Peyer's patch (tissue), 4 donors: Measurements from ENCODE around the gene MACROH2A1. TPM values are rescaled to one million over a fixed set of nuclear protein-coding genes. Genes with fewer than 3 reads are reported as not detected.

Experiments used
- DNase-seq, 3 donors: peaks; one replicate each; pipeline ENCODE4 v3.0.0-alpha.2; 2017 to 2019
- H3K27ac ChIP-seq, 4 donors: fragments of 200-600 bp; sonication (generic); one replicate each; pipeline ENCODE4 v1.5.1; 2016 to 2019
- H3K27me3 ChIP-seq, 2 donors: fragments of 200-600 bp; sonication (generic); one replicate each; pipeline ENCODE4 v1.5.1; 2019
- H3K36me3 ChIP-seq, 3 donors: fragments of 200-600 bp; sonication (generic); one replicate each; pipeline ENCODE4 v1.5.1; 2016 to 2019
- H3K4me1 ChIP-seq, 4 donors: fragments of 200-600 bp; sonication (generic); one replicate each; pipeline ENCODE4 v1.5.1; 2016 to 2019
- H3K4me3 ChIP-seq, 4 donors: fragments of 200-600 bp; sonication (generic); 1 replicate in 3 of 4; 2 replicates in 1 of 4; pipeline ENCODE4 v1.5.1; 2016 to 2019; ENCODE audit warnings: mild to moderate bottlenecking in 1 of 4
- H3K9me3 ChIP-seq, 4 donors: fragments of 200-600 bp; sonication (generic); one replicate each; pipeline ENCODE4 v1.5.1; 2016 to 2019; ENCODE audit warnings: mild to moderate bottlenecking in 1 of 4
- POLR2A ChIP-seq, 2 donors: fragments of 450-650 bp; IDR thresholded peaks; one replicate each; pipeline ENCODE4 v1.5.1; 2017; ENCODE audit warnings: antibody characterized with exemption in 2 of 2, mild to moderate bottlenecking in 2 of 2, moderate library complexity in 2 of 2
- total RNA-seq, 4 donors: library from RNA; depleted of rRNA; stranded (reverse); fragments of >200 nt; gene quantifications; one replicate each; pipeline ENCODE4 v1.1.0, GENCODE V29; 2016
- TF ChIP-seq, protein P1 (sequence below), 6 experiments: fragments of 450-650 bp in 4 of 6; fragments of 200-600 bp in 2 of 6; sonication (generic) in 1 of 6; IDR thresholded peaks; one replicate each; pipeline ENCODE4 v1.5.1; 2017 to 2019; ENCODE audit warnings: antibody characterized with exemption in 6 of 6, mild to moderate bottlenecking in 3 of 6, moderate library complexity in 1 of 6

Gene MACROH2A1
- total RNA-seq, 4 donors from 2014 or later, result 407 to 489 (median 431) TPM

DNA sequence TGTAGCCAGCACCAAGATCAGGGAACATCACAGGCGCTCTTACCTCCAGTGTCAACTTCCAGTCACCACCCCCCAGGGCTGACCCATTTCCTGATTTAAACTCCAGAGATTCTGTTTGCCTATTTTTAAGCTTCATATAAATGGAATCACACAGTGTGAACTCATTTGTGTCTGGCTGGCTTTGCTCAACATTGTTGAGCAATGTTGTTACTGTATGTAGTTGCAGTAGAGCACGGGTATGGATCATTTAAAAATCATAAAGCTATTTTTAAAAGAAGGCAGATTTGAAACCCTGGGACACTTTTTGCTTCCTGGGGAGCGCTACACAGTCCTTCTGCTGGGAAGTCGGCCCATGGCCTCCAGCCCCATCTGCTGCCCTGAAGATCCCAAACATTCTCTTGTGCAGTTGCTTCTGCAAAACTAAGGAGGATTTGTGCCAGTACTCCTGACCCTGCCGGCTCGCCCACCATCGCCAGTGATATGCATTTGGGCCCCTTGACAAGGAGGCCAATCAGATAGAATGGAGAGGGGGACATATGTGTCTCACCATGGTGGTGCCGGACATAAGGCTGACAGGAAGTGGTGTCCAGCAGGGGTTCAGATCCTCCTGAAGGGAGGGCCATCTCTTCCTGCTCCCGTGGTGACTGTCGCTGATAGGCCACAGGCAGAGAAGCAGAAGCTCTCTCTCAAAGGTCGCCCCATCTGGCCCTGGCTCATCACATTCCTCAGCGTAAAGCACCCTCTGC, 34.8 kb upstream of the MACROH2A1 start:
- Histone ChIP-seq H3K9me3 (peaks cover 0 to under 1% (median under 1%) of the 10 kb centered on the region in 4 donors), H3K36me3 (no peaks in the 10 kb centered on the region), H3K4me3 (no peak overlapping the region), H3K4me1 (peaks cover 0 to 14% (median 0%) of the 10 kb centered on the region in 4 donors), H3K27me3 (no peaks in the 10 kb centered on the region), H3K27ac (no peak overlapping the region)
- TF ChIP-seq, protein P1, sequence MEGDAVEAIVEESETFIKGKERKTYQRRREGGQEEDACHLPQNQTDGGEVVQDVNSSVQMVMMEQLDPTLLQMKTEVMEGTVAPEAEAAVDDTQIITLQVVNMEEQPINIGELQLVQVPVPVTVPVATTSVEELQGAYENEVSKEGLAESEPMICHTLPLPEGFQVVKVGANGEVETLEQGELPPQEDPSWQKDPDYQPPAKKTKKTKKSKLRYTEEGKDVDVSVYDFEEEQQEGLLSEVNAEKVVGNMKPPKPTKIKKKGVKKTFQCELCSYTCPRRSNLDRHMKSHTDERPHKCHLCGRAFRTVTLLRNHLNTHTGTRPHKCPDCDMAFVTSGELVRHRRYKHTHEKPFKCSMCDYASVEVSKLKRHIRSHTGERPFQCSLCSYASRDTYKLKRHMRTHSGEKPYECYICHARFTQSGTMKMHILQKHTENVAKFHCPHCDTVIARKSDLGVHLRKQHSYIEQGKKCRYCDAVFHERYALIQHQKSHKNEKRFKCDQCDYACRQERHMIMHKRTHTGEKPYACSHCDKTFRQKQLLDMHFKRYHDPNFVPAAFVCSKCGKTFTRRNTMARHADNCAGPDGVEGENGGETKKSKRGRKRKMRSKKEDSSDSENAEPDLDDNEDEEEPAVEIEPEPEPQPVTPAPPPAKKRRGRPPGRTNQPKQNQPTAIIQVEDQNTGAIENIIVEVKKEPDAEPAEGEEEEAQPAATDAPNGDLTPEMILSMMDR (IDR thresholded peaks at IDR 0.05), result no peak
- TF ChIP-seq POLR2A (IDR thresholded peaks at IDR 0.05), result no peak
- peak in 1 of 3 donors; percentile 40 for DNase-seq

DNA sequence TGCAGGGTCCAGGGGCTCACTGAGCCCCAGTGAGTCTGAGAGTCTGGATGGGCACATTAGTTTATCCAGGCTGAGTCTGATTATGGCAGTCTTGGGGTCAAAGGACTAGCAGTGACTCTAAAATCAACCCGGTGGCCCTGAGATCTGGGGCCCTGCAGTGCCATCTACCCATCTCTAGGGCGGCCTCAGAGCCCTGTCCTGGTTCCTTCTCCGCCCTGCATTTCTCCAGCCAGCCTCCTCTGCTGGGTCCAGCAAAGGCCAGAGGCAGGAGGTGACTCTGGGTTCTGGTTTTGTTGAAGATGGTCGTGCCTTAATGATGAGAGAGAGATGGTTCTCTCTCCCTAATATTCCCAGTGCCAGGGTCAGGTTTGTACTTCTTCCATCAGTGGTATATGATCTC, 33.1 kb upstream of the MACROH2A1 start:
- Histone ChIP-seq H3K9me3 (peaks cover 0 to 6% (median 3%) of the 10 kb centered on the region in 4 donors), H3K27ac (no peak overlapping the region), H3K4me3 (no peak overlapping the region), H3K4me1 (no peaks in the 10 kb centered on the region), H3K27me3 (no peaks in the 10 kb centered on the region), H3K36me3 (no peaks in the 10 kb centered on the region)
- no peak for DNase-seq
- TF ChIP-seq, protein P1 (IDR thresholded peaks at IDR 0.05), result no peak
- no peak for TF ChIP-seq POLR2A (IDR thresholded peaks at IDR 0.05)

DNA sequence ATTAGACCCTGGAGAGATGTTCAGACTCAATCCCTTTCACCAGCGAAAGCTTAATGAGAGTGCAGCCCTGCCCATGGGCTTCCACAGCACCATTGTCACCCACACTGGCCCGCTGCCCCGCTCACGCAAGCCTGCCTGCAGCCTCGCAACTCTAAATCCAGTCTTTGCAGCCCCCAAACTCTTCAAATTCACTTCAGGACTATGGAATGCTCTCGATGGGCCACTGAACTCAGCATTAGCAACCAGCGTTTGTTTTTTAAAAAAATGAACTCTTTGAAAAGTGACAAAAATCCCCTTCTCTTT, 31.1 kb upstream of the MACROH2A1 start:
- no peak overlapping the region for H3K27ac ChIP-seq
- H3K4me3 ChIP-seq, result no peak overlapping the region
- peak in 1 of 3 donors; percentile 28 for DNase-seq
- peaks cover 0 to 7% (median 0%) of the 10 kb centered on the region in 4 donors for H3K4me1 ChIP-seq
- H3K9me3 ChIP-seq, result peaks cover 0 to 6% (median 3%) of the 10 kb centered on the region in 4 donors
- H3K27me3 ChIP-seq, result no peaks in the 10 kb centered on the region
- H3K36me3 ChIP-seq, result no peaks in the 10 kb centered on the region
- TF ChIP-seq, protein P1 (IDR thresholded peaks at IDR 0.05), result no peak
- no peak for TF ChIP-seq POLR2A (IDR thresholded peaks at IDR 0.05)

DNA sequence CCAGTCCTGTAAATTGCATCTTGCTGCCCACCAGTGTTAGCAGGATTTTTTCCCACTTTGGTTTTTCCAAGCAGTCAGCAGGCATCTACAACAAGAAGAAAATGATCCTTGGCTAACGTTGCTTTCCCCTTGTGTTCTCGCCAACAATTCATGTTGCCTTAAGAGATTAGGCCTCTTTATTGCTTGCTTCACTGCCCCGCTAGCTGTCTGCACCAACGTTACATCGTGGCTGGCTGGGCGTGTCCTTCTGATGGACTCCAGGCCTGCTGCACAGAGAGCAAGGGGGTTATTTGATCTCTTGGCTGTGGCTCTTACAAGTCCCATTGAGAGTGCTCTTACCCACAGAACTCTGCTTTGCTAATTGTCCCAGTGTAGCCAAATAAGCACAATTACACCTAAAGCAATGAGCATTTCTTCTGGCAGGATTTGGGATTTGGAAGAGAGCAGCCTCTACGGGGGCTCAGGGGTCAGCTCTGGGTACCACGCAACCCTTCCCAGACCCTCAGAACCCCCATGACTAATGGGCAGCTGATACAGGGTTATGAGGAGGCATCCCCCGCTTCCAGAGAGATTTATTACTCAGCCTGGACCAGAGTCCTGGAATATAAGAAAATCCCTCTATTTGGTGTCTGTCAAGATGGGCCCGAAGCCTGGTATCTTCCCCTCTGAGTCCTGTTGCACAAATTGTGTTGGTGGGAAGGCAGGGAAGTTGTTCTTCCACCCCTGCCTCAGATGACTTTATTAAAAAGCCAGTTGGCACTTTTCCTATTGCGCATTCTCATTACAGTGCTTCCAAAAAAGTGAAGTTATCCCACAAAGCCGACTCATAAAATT, 30.5 kb upstream of the MACROH2A1 start:
- H3K27me3 ChIP-seq, result no peaks in the 10 kb centered on the region
- peaks cover 0 to 6% (median 3%) of the 10 kb centered on the region in 4 donors for H3K9me3 ChIP-seq
- no peak overlapping the region for H3K4me3 ChIP-seq
- peaks cover 0 to 9% (median 0%) of the 10 kb centered on the region in 4 donors for H3K4me1 ChIP-seq
- peak in 1 of 3 donors; percentile 48 for DNase-seq
- TF ChIP-seq, protein P1 (IDR thresholded peaks at IDR 0.05), result no peak
- TF ChIP-seq POLR2A (IDR thresholded peaks at IDR 0.05), result no peak
- H3K27ac ChIP-seq, result no peak overlapping the region
- H3K36me3 ChIP-seq, result no peaks in the 10 kb centered on the region

DNA sequence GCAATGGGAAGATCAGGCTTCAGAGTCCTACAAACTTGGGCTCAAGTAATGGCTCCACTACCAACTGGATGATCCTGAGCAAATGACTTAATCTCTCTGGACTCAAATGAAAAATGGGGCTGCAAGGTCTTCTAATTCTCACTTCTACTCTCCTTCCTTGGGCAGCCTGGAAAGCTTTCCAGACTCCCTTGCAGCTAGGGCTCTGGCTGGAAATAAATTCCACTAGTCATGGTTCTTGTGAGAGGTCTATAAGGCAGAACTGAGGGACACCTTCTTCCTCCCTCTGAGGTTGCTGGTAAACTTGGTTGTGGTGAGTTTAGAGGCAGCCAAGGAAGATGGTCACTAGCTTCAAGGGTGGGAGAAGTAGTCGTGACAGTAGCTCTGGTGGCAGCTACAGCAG, 29.6 kb upstream of the MACROH2A1 start:
- no peaks in the 10 kb centered on the region for H3K36me3 ChIP-seq
- H3K27me3 ChIP-seq, result no peaks in the 10 kb centered on the region
- peaks cover 0 to 17% (median 0%) of the 10 kb centered on the region in 4 donors for H3K4me1 ChIP-seq
- no peak overlapping the region for H3K4me3 ChIP-seq
- no peak overlapping the region for H3K27ac ChIP-seq
- no peak for DNase-seq
- no peak for TF ChIP-seq POLR2A (IDR thresholded peaks at IDR 0.05)
- TF ChIP-seq, protein P1 (IDR thresholded peaks at IDR 0.05), result no peak
- H3K9me3 ChIP-seq, result peaks cover 0 to 6% (median 3%) of the 10 kb centered on the region in 4 donors
